WTC11 (cell line): ENCODE results near the gene THSD7B. TPM values are rescaled to one million over a fixed set of nuclear protein-coding genes. Genes with fewer than 3 reads are reported as not detected.
A peak's percentile ranks its signal among the peaks of the same experiment; 100 is the strongest.

Source experiments
- ATAC-seq: fragments of 200-7000 bp; cut with Tn5 transposase; 2 replicates; pipeline ENCODE4 v1.10.0; 2021; ENCODE audit warnings: mild to moderate bottlenecking, moderate library complexity
- CTCF ChIA-PET: fragments of 300-600 bp; sonication (Branson Sonifier 250); formaldehyde crosslinking; loops from one replicate; lab custom pipeline; 2021; ENCODE audit warnings: antibody characterized with exemption; lab: Charles Lee
- POLR2A ChIA-PET: fragments of 350-600 bp; sonication (Branson Sonifier 250); formaldehyde crosslinking; loops from one replicate; lab custom pipeline; 2021; ENCODE audit warnings: antibody characterized with exemption; lab: Charles Lee
- DNase-seq: peaks from one replicate; pipeline ENCODE4 v3.0.0; 2021; ENCODE audit warnings: low spot score
- H3K27ac Mint-ChIP-seq: 2 replicates; pipeline ENCODE4 v1.8.0; 2021; ENCODE audit warnings: mixed read lengths
- H3K27me3 Mint-ChIP-seq: 2 replicates; pipeline ENCODE4 v1.8.0; 2021; ENCODE audit warnings: low read depth, mild to moderate bottlenecking, moderate library complexity, mixed read lengths
- H3K36me3 Mint-ChIP-seq: 2 replicates; pipeline ENCODE4 v1.8.0; 2021; ENCODE audit warnings: mixed read lengths
- H3K4me1 Mint-ChIP-seq: 2 replicates; pipeline ENCODE4 v1.8.0; 2022; ENCODE audit warnings: mixed read lengths
- H3K4me3 Mint-ChIP-seq: 2 replicates; pipeline ENCODE4 v1.8.0; 2021; ENCODE audit warnings: mild to moderate bottlenecking, moderate library complexity, mixed read lengths
- H3K9me3 Mint-ChIP-seq: 2 replicates; pipeline ENCODE4 v1.8.0; 2021; ENCODE audit warnings: mixed read lengths
- CREM ChIP-seq: sonication (generic); formaldehyde crosslinking; IDR thresholded peaks from 2 replicates; pipeline ENCODE4 v1.8.1; 2022; ENCODE audit warnings: mild to moderate bottlenecking, missing genetic modification reagents, moderate library complexity
- FOXK1 ChIP-seq: sonication (generic); formaldehyde crosslinking; IDR thresholded peaks from 2 replicates; pipeline ENCODE4 v1.8.0; 2022; ENCODE audit warnings: mild to moderate bottlenecking, moderate library complexity, missing genetic modification reagents
- PRRX2 ChIP-seq: fragments of 250-450 bp; sonication (Bioruptor Pico); IDR thresholded peaks from 2 replicates; pipeline ENCODE4 v1.8.0; 2021; ENCODE audit warnings: mild to moderate bottlenecking
- TP53 ChIP-seq: sonication (generic); formaldehyde crosslinking; IDR thresholded peaks from 2 replicates; pipeline ENCODE4 v1.8.1; 2023; ENCODE audit warnings: mild to moderate bottlenecking, missing genetic modification reagents
- ZBTB21 ChIP-seq: sonication (generic); formaldehyde crosslinking; IDR thresholded peaks from 2 replicates; pipeline ENCODE4 v1.8.1; 2023; ENCODE audit warnings: mild to moderate bottlenecking, missing genetic modification reagents, borderline replicate concordance
- ZNF219 ChIP-seq: sonication (generic); formaldehyde crosslinking; IDR thresholded peaks from 2 replicates; pipeline ENCODE4 v1.8.0; 2023; ENCODE audit warnings: missing genetic modification reagents, mild to moderate bottlenecking, borderline replicate concordance
- total RNA-seq: library from RNA; stranded (reverse); gene quantifications from 3 replicates; pipeline ENCODE4 v1.2.3, GENCODE V29; 2021
- TF ChIP-seq, protein P1 (sequence below): sonication (generic); formaldehyde crosslinking; IDR thresholded peaks from 2 replicates; pipeline ENCODE4 v1.8.1; 2022; ENCODE audit warnings: low read depth, missing genetic modification reagents, borderline replicate concordance
- TF ChIP-seq, protein P2 (sequence below): fragments of 250-450 bp; sonication (Bioruptor Pico); conservative IDR thresholded peaks from 2 replicates; pipeline ENCODE4 v1.9.0; 2021; ENCODE audit warnings: mild to moderate bottlenecking
- TF ChIP-seq, protein P3 (sequence below): sonication (generic); formaldehyde crosslinking; IDR thresholded peaks from 2 replicates; pipeline ENCODE4 v1.8.0; 2022; ENCODE audit warnings: missing genetic modification reagents
- TF ChIP-seq, protein P4 (sequence below): sonication (generic); formaldehyde crosslinking; IDR thresholded peaks from 2 replicates; pipeline ENCODE4 v1.8.0; 2022; ENCODE audit warnings: mild to moderate bottlenecking, missing genetic modification reagents
- TF ChIP-seq, protein P5 (sequence below): sonication (generic); formaldehyde crosslinking; IDR thresholded peaks from 2 replicates; pipeline ENCODE4 v1.8.0; 2023; ENCODE audit warnings: missing genetic modification reagents, mild to moderate bottlenecking, borderline replicate concordance
- TF ChIP-seq, protein P6 (sequence below): sonication (generic); formaldehyde crosslinking; IDR thresholded peaks from 2 replicates; pipeline ENCODE4 v1.8.0; 2022; ENCODE audit warnings: mild to moderate bottlenecking, missing genetic modification reagents

THSD7B gene
- total RNA-seq, 1 experiment from 2014 or later, result 2.9 TPM

DNA sequence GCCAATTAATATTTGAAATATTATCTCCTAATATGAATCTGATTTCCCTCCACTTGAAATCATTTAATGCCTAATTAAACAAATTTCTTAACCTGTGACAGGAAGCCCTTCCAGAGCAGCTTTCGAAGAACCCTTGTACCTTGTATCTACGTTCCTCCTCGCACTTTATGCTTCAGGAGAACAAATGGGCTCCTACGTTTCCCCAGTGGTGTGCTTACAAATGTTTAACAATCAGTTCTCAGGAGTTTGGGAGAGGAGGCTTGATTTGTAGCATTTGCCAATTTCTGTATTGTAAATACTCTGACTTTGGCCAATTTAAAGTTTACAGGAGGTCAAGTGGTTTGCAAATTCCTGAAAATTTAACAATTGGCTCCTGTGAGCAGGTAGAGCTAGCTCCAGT lies 327.8 kb downstream of the THSD7B start:
- H3K4me3 Mint-ChIP-seq, result no peak overlapping the region
- no peaks in the 10 kb centered on the region for H3K27me3 Mint-ChIP-seq
- CTCF ChIA-PET, result no interaction called here
- H3K27ac Mint-ChIP-seq, result peak overlapping the region; percentile 60
- no peak for ATAC-seq
- DNase-seq, result no peak
- no peaks in the 10 kb centered on the region; the same call in 1 of the 2 replicates for H3K9me3 Mint-ChIP-seq
- TF ChIP-seq ZNF219 (CRISPR knock-in tag) (no peak), TP53 (no peak), PRRX2 (CRISPR knock-in tag) (no peak), FOXK1 (CRISPR knock-in tag) (no peak), CREM (CRISPR knock-in tag) (no peak), ZBTB21 (CRISPR knock-in tag) (no peak)
- TF ChIP-seq, protein P1, sequence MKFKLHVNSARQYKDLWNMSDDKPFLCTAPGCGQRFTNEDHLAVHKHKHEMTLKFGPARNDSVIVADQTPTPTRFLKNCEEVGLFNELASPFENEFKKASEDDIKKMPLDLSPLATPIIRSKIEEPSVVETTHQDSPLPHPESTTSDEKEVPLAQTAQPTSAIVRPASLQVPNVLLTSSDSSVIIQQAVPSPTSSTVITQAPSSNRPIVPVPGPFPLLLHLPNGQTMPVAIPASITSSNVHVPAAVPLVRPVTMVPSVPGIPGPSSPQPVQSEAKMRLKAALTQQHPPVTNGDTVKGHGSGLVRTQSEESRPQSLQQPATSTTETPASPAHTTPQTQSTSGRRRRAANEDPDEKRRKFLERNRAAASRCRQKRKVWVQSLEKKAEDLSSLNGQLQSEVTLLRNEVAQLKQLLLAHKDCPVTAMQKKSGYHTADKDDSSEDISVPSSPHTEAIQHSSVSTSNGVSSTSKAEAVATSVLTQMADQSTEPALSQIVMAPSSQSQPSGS (CRISPR knock-in tag), result no peak
- TF ChIP-seq, protein P2, sequence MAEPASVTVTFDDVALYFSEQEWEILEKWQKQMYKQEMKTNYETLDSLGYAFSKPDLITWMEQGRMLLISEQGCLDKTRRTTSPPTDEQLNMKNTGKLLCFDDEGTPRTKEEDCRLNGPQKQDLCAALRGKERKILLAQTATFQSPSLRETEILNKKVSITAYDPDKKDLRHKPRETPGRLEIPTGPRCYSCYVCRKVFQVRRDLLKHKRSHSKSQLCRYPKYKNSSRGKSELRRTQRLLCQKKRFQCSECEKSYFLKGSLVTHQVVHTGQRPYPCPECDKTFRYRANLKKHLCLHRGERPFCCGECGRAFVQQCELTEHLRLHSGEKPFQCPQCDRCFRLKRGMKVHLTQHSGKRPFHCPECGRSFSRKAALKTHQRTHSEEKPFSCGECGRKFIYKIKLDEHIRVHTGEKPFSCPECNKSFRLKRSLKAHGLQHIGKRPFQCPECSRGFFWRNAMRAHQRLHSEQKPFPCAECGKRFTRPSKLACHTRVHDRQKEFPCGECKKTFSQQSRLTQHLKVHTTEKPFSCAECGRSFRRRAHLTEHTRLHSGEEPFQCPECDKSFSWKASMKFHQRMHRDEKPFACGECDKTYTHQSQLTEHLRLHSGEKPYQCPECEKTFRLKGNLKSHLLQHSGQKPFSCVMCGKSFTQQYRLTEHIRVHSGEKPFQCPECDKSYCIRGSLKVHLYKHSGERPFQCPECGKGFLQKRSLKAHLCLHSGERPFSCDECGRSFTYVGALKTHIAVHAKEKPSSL, result no peak
- TF ChIP-seq, protein P3, sequence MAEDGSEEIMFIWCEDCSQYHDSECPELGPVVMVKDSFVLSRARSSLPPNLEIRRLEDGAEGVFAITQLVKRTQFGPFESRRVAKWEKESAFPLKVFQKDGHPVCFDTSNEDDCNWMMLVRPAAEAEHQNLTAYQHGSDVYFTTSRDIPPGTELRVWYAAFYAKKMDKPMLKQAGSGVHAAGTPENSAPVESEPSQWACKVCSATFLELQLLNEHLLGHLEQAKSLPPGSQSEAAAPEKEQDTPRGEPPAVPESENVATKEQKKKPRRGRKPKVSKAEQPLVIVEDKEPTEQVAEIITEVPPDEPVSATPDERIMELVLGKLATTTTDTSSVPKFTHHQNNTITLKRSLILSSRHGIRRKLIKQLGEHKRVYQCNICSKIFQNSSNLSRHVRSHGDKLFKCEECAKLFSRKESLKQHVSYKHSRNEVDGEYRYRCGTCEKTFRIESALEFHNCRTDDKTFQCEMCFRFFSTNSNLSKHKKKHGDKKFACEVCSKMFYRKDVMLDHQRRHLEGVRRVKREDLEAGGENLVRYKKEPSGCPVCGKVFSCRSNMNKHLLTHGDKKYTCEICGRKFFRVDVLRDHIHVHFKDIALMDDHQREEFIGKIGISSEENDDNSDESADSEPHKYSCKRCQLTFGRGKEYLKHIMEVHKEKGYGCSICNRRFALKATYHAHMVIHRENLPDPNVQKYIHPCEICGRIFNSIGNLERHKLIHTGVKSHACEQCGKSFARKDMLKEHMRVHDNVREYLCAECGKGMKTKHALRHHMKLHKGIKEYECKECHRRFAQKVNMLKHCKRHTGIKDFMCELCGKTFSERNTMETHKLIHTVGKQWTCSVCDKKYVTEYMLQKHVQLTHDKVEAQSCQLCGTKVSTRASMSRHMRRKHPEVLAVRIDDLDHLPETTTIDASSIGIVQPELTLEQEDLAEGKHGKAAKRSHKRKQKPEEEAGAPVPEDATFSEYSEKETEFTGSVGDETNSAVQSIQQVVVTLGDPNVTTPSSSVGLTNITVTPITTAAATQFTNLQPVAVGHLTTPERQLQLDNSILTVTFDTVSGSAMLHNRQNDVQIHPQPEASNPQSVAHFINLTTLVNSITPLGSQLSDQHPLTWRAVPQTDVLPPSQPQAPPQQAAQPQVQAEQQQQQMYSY, result no peak
- TF ChIP-seq, protein P4, sequence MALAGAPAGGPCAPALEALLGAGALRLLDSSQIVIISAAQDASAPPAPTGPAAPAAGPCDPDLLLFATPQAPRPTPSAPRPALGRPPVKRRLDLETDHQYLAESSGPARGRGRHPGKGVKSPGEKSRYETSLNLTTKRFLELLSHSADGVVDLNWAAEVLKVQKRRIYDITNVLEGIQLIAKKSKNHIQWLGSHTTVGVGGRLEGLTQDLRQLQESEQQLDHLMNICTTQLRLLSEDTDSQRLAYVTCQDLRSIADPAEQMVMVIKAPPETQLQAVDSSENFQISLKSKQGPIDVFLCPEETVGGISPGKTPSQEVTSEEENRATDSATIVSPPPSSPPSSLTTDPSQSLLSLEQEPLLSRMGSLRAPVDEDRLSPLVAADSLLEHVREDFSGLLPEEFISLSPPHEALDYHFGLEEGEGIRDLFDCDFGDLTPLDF, result no peak
- TF ChIP-seq, protein P5, sequence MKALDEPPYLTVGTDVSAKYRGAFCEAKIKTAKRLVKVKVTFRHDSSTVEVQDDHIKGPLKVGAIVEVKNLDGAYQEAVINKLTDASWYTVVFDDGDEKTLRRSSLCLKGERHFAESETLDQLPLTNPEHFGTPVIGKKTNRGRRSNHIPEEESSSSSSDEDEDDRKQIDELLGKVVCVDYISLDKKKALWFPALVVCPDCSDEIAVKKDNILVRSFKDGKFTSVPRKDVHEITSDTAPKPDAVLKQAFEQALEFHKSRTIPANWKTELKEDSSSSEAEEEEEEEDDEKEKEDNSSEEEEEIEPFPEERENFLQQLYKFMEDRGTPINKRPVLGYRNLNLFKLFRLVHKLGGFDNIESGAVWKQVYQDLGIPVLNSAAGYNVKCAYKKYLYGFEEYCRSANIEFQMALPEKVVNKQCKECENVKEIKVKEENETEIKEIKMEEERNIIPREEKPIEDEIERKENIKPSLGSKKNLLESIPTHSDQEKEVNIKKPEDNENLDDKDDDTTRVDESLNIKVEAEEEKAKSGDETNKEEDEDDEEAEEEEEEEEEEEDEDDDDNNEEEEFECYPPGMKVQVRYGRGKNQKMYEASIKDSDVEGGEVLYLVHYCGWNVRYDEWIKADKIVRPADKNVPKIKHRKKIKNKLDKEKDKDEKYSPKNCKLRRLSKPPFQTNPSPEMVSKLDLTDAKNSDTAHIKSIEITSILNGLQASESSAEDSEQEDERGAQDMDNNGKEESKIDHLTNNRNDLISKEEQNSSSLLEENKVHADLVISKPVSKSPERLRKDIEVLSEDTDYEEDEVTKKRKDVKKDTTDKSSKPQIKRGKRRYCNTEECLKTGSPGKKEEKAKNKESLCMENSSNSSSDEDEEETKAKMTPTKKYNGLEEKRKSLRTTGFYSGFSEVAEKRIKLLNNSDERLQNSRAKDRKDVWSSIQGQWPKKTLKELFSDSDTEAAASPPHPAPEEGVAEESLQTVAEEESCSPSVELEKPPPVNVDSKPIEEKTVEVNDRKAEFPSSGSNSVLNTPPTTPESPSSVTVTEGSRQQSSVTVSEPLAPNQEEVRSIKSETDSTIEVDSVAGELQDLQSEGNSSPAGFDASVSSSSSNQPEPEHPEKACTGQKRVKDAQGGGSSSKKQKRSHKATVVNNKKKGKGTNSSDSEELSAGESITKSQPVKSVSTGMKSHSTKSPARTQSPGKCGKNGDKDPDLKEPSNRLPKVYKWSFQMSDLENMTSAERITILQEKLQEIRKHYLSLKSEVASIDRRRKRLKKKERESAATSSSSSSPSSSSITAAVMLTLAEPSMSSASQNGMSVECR (CRISPR knock-in tag), result no peak
- TF ChIP-seq, protein P6, sequence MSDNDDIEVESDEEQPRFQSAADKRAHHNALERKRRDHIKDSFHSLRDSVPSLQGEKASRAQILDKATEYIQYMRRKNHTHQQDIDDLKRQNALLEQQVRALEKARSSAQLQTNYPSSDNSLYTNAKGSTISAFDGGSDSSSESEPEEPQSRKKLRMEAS (CRISPR knock-in tag), result no peak
- H3K4me1 Mint-ChIP-seq, result peaks cover 29% of the 10 kb centered on the region
- no peaks in the 10 kb centered on the region for H3K36me3 Mint-ChIP-seq
- POLR2A ChIA-PET, result no interaction called here
